HT1080 (cell line): Measurements from ENCODE around the gene ARID1B. TPM values are rescaled to one million over a fixed set of nuclear protein-coding genes. Genes with fewer than 3 reads are reported as not detected.
A peak's percentile ranks its signal among the peaks of the same experiment; 100 is the strongest.

ENCODE experiments used
- DNase-seq: peaks from one replicate; pipeline ENCODE4 v3.0.0-alpha.2; 2015; ENCODE audit warnings: low read depth
- total RNA-seq: library from RNA; depleted of rRNA; stranded (reverse); fragments of >200 nt; shearing (Covaris generic); gene quantifications from 2 replicates; pipeline ENCODE4 v1.2.3, GENCODE V29; 2014

ARID1B gene
- total RNA-seq, 1 experiment from 2014 or later: 11.2 TPM

- no peak for DNase-seq
These were observed 316.4 kb downstream of the ARID1B start for GRCh38 chr6:157093536-157093935.

- no peak for DNase-seq
These were observed 316.9 kb downstream of the ARID1B start for GRCh38 chr6:157094038-157094437.

GRCh38 chr6:157095084-157095483, 317.9 kb downstream of the ARID1B start:
- DNase-seq: no peak

GRCh38 chr6:157095569-157095968, 318.4 kb downstream of the ARID1B start:
- DNase-seq: no peak

GRCh38 chr6:157096105-157096504, 318.9 kb downstream of the ARID1B start:
- DNase-seq: no peak

- DNase-seq: no peak
These were observed 319.3 kb downstream of the ARID1B start for GRCh38 chr6:157096522-157096921.

- no peak for DNase-seq
These were observed 320.2 kb downstream of the ARID1B start for GRCh38 chr6:157097255-157097955.

GRCh38 chr6:157098999-157099398, 321.8 kb downstream of the ARID1B start:
- DNase-seq: no peak

GRCh38 chr6:157099912-157100593, 322.9 kb downstream of the ARID1B start:
- no peak for DNase-seq

GRCh38 chr6:157101166-157101565, 324.0 kb downstream of the ARID1B start:
- DNase-seq: no peak

GRCh38 chr6:157104803-157105202, 327.6 kb downstream of the ARID1B start:
- DNase-seq: no peak

GRCh38 chr6:157106487-157106886, 329.3 kb downstream of the ARID1B start:
- DNase-seq: peak; percentile 87

GRCh38 chr6:157107571-157107914, 330.4 kb downstream of the ARID1B start:
- no peak for DNase-seq

- DNase-seq: peak; percentile 88
These were observed 330.9 kb downstream of the ARID1B start for GRCh38 chr6:157107915-157108651.

- DNase-seq: no peak
These were observed 331.7 kb downstream of the ARID1B start for GRCh38 chr6:157108923-157109322.

GRCh38 chr6:157110607-157111006, 333.4 kb downstream of the ARID1B start:
- DNase-seq: peak; percentile 14

- DNase-seq: no peak
These were observed 336.2 kb downstream of the ARID1B start for GRCh38 chr6:157113389-157113788.

- DNase-seq: no peak
These were observed 339.2 kb downstream of the ARID1B start for GRCh38 chr6:157116426-157116825.

- no peak for DNase-seq
These were observed 340.4 kb downstream of the ARID1B start for GRCh38 chr6:157117431-157118095.

- DNase-seq: no peak
These were observed 342.4 kb downstream of the ARID1B start for GRCh38 chr6:157119502-157120027.

GRCh38 chr6:157120534-157121232, 343.5 kb downstream of the ARID1B start:
- no peak for DNase-seq
